AG04449 (cell line): Measurements from ENCODE around the gene JMJD4.

Experiments used
- CTCF ChIA-PET: fragments of 350-600 bp; formaldehyde crosslinking; extraction: SDS; loops from one replicate; lab custom pipeline; 2021; ENCODE audit warnings: antibody characterized with exemption; lab: Yijun Ruan, JAX
- POLR2A ChIA-PET: fragments of 400-600, 350-600 bp; formaldehyde crosslinking; extraction: SDS; loops from one replicate; lab custom pipeline; 2020; ENCODE audit warnings: antibody characterized with exemption, inconsistent platforms; lab: Yijun Ruan, JAX
- DNase-seq: peaks from one replicate; pipeline ENCODE4 v3.0.0-alpha.2; 2010; ENCODE audit warnings: low read depth, low spot score
- H3K4me3 ChIP-seq: 2 replicates; pipeline ENCODE4 v1.5.1; 2011; ENCODE audit warnings: low read depth, mild to moderate bottlenecking, control low read depth, low read length
- TF ChIP-seq, protein P1 (sequence below): IDR thresholded peaks from one replicate; pipeline ENCODE4 v1.5.1; 2011; ENCODE audit warnings: mild to moderate bottlenecking, moderate library complexity, low read length, control low read depth, inconsistent platforms; ENCODE audit not compliant: insufficient read depth; ENCODE audit errors: missing control alignments

Gene JMJD4, protein sequence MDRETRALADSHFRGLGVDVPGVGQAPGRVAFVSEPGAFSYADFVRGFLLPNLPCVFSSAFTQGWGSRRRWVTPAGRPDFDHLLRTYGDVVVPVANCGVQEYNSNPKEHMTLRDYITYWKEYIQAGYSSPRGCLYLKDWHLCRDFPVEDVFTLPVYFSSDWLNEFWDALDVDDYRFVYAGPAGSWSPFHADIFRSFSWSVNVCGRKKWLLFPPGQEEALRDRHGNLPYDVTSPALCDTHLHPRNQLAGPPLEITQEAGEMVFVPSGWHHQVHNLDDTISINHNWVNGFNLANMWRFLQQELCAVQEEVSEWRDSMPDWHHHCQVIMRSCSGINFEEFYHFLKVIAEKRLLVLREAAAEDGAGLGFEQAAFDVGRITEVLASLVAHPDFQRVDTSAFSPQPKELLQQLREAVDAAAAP

DNA sequence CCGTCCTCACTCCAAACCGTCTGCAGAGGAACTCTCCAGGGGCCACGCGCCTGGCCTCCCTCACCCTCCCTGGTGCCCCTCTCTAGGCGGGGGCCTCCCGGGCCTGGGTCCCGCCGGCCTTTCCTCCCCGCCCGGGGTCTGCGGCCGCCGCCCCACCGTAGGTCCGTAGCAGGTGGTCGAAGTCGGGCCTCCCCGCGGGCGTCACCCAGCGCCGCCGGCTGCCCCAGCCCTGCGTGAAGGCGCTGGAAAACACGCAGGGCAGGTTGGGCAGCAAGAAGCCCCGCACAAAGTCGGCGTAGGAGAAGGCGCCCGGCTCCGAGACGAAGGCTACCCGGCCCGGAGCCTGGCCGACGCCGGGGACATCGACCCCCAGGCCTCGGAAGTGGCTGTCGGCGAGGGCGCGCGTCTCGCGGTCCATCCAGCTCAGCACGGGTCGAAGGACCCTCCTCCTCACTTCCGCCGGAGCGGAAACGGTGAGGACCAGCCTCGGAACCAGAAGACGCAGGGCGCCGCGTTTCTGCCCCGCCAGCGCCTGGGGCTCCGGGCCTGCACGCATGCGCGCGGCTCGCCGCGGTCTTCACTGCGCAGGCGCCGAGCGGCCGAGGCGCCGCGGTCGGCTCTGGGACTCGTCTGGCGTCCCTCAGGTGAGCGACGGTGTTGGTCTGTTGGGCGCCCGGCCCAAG is at the start of gene JMJD4, which contains the start of gene SNAP47:
TSS of gene JMJD4 (minus strand) at position 447 of the 683 bp plus-strand sequence. CDS start at position 418, 29 bp downstream.
TSS of gene SNAP47 (plus strand) at position 580 of the 683 bp plus-strand sequence. CDS start 12,302 bp downstream, outside the sequence.
- CTCF ChIA-PET: interaction anchor here (1.0 to 1.6 kb wide), 4 partner anchors 30 to 219 kb away, joined by 3 to 10 read pairs (median 4); no protein-coding TSS in a partner anchor
- TF ChIP-seq, protein P1, sequence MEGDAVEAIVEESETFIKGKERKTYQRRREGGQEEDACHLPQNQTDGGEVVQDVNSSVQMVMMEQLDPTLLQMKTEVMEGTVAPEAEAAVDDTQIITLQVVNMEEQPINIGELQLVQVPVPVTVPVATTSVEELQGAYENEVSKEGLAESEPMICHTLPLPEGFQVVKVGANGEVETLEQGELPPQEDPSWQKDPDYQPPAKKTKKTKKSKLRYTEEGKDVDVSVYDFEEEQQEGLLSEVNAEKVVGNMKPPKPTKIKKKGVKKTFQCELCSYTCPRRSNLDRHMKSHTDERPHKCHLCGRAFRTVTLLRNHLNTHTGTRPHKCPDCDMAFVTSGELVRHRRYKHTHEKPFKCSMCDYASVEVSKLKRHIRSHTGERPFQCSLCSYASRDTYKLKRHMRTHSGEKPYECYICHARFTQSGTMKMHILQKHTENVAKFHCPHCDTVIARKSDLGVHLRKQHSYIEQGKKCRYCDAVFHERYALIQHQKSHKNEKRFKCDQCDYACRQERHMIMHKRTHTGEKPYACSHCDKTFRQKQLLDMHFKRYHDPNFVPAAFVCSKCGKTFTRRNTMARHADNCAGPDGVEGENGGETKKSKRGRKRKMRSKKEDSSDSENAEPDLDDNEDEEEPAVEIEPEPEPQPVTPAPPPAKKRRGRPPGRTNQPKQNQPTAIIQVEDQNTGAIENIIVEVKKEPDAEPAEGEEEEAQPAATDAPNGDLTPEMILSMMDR: no peak
- POLR2A ChIA-PET: interaction anchor here (0.6 to 1.1 kb wide), 4 partner anchors 13 to 172 kb away, joined by 3 to 4 read pairs (median 3); partner anchors contain the start of gene ZNF678
- DNase-seq: peak; percentile 28
- peak within 1 kb of the TSS; percentile 93 for H3K4me3 ChIP-seq

DNA sequence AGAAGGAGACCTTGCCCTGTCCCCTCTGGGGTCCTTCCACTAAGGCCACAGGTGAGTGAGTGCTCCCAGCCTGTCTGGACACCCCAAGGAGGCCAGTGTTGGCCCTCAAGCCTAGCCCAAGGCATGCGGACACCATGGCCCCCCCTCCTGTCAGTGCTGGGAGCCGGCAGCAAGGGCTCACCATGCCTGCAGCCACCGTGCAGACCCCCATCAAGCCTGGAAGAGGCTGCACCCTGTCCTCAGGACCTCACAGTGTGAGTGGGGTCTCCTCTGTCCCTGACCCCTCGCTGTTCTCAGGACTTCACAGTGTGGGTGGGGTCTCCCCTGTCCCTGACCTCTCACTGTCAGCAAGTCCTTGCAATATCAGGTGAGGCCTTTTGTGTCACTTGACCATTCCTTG is 47.1 kb upstream of the JMJD4 start:
- no peak for DNase-seq
- CTCF ChIA-PET: no interaction called here
- POLR2A ChIA-PET: no interaction called here
- TF ChIP-seq, protein P1: no peak
- H3K4me3 ChIP-seq: no peak overlapping the region

DNA sequence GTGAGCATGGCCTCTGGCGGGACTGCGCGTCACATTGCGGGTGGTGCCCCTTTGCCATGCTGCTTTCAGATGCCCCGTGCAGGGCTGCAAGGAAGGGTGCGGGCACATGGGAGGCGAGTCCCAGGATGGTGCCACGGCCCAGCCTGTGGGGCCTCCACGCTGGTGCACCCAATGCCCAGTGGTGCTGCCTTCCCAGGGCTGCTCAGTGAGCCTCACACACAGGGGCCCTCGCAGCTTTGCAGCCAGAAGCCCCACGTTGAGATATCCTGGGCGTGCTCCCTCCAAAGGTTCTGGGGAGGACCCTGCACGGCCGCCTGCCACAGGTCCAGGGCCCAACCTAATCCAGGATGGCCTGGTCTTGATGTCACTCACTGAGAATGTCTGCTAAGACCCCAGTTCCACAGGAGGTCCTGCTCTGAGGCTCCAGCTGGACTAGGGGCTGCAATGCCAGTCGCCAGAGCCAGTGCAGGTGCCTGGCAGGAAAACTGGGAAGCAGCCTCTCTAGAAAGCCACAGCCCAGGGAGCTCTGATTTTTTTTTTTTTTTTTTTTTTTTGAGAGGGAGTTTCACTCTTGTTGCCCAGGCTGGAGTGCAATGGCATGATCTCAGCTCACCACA is 46.3 kb upstream of the JMJD4 start:
- ChIA-PET POLR2A (no interaction called here), CTCF (interaction anchor here (4.3 kb wide), 1 partner anchor 19 kb away, joined by 27 read pairs; no protein-coding TSS in a partner anchor)
- DNase-seq: no peak
- no peak overlapping the region for H3K4me3 ChIP-seq
- TF ChIP-seq, protein P1: no peak

DNA sequence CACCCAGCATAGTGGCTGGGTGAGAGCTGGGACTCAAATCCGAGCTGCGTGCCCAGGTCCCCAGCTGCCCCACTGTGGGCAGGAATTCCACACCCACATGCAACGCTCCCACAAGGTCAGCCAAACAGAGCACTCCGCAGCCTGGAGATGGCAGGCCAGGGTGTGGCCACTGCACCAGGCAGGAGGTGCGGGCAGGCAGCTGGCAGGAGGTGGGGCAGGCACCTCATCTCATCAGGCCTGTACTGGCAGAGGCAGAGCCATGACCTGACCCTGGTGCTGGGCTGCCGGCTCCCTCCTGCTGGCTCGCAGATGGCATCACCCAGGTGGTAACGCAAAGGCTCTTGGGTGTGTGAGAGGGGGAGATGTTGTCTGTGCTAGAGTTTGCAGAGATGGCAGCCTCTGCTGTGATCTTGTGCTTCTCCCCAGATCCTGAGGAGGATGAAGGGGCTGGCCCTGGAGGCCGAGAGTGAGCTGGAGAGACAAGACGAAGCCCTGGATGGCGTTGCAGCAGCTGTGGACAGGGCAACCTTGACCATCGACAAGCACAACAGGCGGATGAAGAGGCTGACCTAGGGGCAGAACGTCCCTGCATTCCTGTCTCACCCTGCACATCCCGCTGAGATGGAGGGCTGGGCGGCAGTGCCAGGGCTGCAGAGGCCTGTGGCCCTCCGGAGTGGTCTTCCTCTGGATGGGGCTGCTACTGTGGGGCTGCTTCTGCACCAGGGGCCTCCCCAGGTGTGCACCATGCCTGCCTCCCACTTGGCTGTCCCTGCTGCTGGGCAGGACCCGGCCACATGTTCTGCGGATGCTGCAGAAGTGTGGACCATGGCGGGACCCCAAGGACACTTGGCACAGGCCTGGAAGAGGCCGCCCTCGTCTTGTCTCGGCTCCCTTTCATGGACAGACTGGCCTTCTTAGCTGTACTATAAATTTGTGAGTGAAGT is 45.3 kb upstream of the JMJD4 start:
- POLR2A ChIA-PET: no interaction called here
- CTCF ChIA-PET: interaction anchor here (0.8 to 4.3 kb wide), 3 partner anchors 9 to 18 kb away, joined by 3 to 27 read pairs (median 11); no protein-coding TSS in a partner anchor
- TF ChIP-seq, protein P1: no peak
- DNase-seq: no peak
- no peak overlapping the region for H3K4me3 ChIP-seq

DNA sequence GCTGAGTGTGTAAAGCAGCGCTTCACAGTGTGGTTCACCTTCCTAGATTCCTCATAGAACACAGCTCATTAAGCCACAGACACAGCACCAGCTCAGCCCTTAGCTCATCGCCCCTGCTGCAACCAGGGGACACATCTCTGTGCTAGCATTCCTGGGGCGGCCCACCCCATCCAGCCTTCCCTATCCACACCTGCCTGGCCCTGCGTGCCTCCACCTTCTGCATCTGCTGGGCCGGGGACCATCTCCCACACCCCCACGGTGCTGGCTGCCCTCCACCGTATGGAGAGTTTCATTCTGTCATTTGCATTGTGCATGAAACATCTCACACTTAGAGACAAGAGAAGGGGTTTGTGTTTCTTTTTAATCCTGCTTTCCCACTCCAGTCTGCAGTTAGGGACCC is 44.6 kb upstream of the JMJD4 start:
- POLR2A ChIA-PET: interaction anchor here (1.8 kb wide), 1 partner anchor 14 kb away, joined by 6 read pairs; no protein-coding TSS in a partner anchor
- CTCF ChIA-PET: interaction anchor here (0.8 to 4.3 kb wide), 4 partner anchors 8 to 17 kb away, joined by 3 to 27 read pairs (median 7); no protein-coding TSS in a partner anchor
- TF ChIP-seq, protein P1: no peak
- no peak for DNase-seq
- H3K4me3 ChIP-seq: no peak overlapping the region
